ENCODE results near the gene TP53RK. TPM values are rescaled to one million over a fixed set of nuclear protein-coding genes. Genes with fewer than 3 reads are reported as not detected.

Gene TP53RK
- total RNA-seq, 2 donors from 2014 or later: 4.6 to 6.8 TPM

DNA sequence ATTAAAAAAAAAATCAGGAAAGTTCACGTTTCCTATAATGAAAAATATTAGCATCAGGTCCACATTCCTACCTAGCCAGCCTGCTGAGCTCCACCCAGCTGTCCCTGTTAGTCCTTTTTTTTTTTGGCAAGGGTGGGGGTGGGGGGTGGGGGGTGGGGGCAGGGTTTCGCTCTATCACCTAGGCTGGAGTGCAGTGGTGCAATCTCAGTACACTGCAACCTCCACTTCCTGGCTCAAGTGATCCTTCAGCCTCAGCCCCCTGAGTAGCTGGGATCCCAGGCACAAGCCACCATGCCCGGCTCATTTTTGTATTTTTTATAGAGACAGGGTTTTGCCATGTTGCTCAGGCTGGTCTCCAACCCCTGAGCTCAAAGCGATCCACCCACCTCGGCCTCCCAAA is 12.7 kb upstream of the TP53RK start:
- peaks cover 6% of the 10 kb centered on the region for H3K36me3 Mint-ChIP-seq (ENCODE audit: low read depth)
- DNase-seq (no peak), ATAC-seq (no peak)
- peaks cover 65% of the 10 kb centered on the region for H3K27me3 Mint-ChIP-seq
- peaks cover 6% of the 10 kb centered on the region for H3K9me3 ChIP-seq (ENCODE audit: control insufficient read depth, low read length, poor library complexity, severe bottlenecking)
- H3K27ac Mint-ChIP-seq: no peak overlapping the region
- H3K4me3 Mint-ChIP-seq: no peak overlapping the region
- H3K4me1 Mint-ChIP-seq: no peaks in the 10 kb centered on the region

- ATAC-seq (no peak), DNase-seq (no peak)
- Mint-ChIP-seq H3K27ac (no peak overlapping the region), H3K36me3 (ENCODE audit: low read depth) (peaks cover 6% of the 10 kb centered on the region), H3K4me3 (no peak overlapping the region), H3K27me3 (peaks cover 66% of the 10 kb centered on the region), H3K4me1 (no peaks in the 10 kb centered on the region)
- H3K9me3 ChIP-seq (ENCODE audit: control insufficient read depth, low read length, poor library complexity, severe bottlenecking): peaks cover 6% of the 10 kb centered on the region
These were observed 12.3 kb upstream of the TP53RK start for GRCh38 chr20:46701556-46701955.

- no peaks in the 10 kb centered on the region for H3K4me1 Mint-ChIP-seq
- no peak for DNase-seq
- no peak overlapping the region for H3K4me3 Mint-ChIP-seq
- peaks cover 3% of the 10 kb centered on the region for H3K9me3 ChIP-seq (ENCODE audit: control insufficient read depth, low read length, poor library complexity, severe bottlenecking)
- peaks cover 66% of the 10 kb centered on the region for H3K27me3 Mint-ChIP-seq
- no peak overlapping the region for H3K27ac Mint-ChIP-seq
- no peak for ATAC-seq
- peaks cover 6% of the 10 kb centered on the region for H3K36me3 Mint-ChIP-seq (ENCODE audit: low read depth)
These were observed 11.8 kb upstream of the TP53RK start for GRCh38 chr20:46701057-46701456.

GRCh38 chr20:46700481-46700880 is 11.2 kb upstream of the TP53RK start:
- H3K9me3 ChIP-seq (ENCODE audit: control insufficient read depth, low read length, poor library complexity, severe bottlenecking): peaks cover 3% of the 10 kb centered on the region
- H3K36me3 Mint-ChIP-seq (ENCODE audit: low read depth): peaks cover 6% of the 10 kb centered on the region
- no peak for ATAC-seq
- no peak overlapping the region for H3K27ac Mint-ChIP-seq
- H3K4me3 Mint-ChIP-seq: no peak overlapping the region
- no peak for DNase-seq
- peaks cover 64% of the 10 kb centered on the region for H3K27me3 Mint-ChIP-seq
- H3K4me1 Mint-ChIP-seq: no peaks in the 10 kb centered on the region

DNA sequence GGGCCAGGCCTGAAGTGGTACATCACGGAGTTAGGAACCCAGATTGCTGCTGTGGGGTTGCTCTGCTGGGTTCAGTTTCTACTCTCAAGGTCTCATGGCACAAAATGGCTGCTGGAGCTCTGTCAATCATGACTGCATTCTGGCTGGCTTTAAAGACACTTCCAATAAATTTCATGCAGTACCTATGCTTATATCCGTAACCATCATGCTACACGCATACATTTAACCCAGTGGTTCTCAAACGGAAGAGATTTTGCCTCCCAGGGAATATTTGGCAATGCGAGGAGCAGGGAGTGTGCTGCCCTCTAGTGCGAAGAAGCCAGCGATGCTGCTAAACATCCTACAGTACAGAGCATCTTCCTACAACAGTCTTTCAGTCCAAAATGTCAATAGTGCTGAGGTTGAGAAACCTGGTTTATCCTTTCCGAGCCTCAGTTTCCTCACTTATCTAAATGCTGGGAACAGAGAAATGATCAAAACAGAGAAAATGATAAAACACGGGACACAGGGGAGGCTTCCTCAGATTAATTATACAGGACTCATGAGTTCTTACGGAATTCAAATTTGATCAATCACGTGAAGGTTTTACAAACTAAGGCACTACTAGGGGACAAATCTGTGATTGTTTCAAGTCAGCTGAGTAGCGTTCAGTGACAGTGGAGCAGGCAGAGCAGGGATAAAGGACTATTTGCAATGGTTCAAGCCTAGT is 10.6 kb upstream of the TP53RK start:
- Mint-ChIP-seq H3K4me1 (no peaks in the 10 kb centered on the region), H3K27me3 (peaks cover 57% of the 10 kb centered on the region), H3K4me3 (no peak overlapping the region), H3K36me3 (ENCODE audit: low read depth) (peaks cover 6% of the 10 kb centered on the region), H3K27ac (no peak overlapping the region)
- peaks cover 3% of the 10 kb centered on the region for H3K9me3 ChIP-seq (ENCODE audit: control insufficient read depth, low read length, poor library complexity, severe bottlenecking)
- no peak for DNase-seq
- no peak for ATAC-seq

GRCh38 chr20:46698788-46699187 is 9.5 kb upstream of the TP53RK start:
- H3K27me3 Mint-ChIP-seq: peaks cover 47% of the 10 kb centered on the region
- no peak for DNase-seq
- H3K4me1 Mint-ChIP-seq: peaks cover 3% of the 10 kb centered on the region
- no peaks in the 10 kb centered on the region for H3K36me3 Mint-ChIP-seq (ENCODE audit: low read depth)
- H3K4me3 Mint-ChIP-seq: no peak overlapping the region
- peaks cover 3% of the 10 kb centered on the region for H3K9me3 ChIP-seq (ENCODE audit: control insufficient read depth, low read length, poor library complexity, severe bottlenecking)
- no peak for ATAC-seq
- no peak overlapping the region for H3K27ac Mint-ChIP-seq

DNA sequence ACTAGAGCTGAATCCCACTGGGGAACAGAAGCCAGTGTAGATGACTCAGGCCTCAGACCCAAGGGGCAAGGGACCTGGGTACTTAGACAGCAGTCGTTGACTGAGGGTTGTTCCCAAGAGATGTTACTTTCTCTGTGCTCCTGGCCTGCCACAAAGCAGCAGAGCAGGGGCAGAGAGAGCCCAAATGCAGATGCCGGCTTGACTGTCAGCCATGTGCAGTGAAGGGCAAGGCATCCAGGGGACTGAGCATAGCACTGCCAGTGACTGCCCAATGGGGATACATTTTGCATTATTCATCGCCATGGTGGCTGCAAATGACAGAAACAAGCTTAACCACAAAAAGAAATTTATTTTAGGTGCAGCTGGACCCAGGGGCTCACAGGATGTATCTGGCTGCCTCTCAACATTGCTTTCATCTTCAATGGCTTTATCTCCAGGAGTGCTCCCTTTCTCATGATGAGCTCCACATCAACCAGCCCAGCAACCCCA is 7.6 kb upstream of the TP53RK start:
- H3K27me3 Mint-ChIP-seq: peaks cover 37% of the 10 kb centered on the region

DNA sequence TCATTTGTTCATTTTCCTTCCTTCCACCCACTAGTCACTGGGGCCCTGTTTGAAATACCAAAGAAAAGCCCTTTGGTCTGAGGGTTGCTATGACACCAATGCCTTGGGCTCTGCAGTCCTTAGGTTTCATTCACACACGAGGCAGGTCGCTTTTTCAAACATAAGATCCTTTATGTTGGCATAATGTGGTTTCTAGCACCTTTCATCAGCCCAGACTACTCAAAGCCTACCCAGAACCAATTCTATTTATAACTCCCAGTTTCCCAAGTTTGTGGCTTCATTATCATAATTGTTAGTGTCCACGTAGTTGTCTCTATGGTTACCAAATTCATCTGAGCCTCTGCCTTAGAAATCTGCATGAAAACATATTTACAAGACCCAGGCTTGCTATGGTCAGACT is 6.6 kb upstream of the TP53RK start:
- no peak for ATAC-seq

More for the DNA sequence above, 7.6 kb upstream of the TP53RK start:
- DNase-seq (no peak), ATAC-seq (no peak)
- Mint-ChIP-seq H3K4me1 (peaks cover 3% of the 10 kb centered on the region), H3K4me3 (no peak overlapping the region), H3K36me3 (ENCODE audit: low read depth) (no peaks in the 10 kb centered on the region), H3K27ac (no peak overlapping the region)
- H3K9me3 ChIP-seq (ENCODE audit: control insufficient read depth, low read length, poor library complexity, severe bottlenecking): peaks cover 3% of the 10 kb centered on the region

DNA sequence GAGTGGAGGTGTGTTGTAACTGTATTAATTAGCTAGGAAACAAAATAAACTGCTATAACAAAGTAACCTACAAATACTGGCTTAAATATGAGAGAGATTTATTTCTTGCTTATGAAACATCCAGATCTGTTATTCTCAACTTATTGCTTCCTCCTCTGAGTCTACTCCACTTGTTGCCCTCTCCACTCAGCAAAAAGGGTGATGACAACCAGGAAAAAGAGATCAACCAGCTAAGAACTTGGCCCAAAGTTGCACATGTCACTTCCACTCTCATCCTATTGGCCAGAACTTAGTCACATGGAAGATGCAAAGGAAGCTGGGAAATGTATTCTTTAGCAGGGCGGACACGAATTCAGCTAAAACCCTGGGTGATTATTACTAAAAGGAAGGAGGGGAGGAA is 5.2 kb upstream of the TP53RK start:
- H3K27me3 Mint-ChIP-seq: peaks cover 19% of the 10 kb centered on the region
- H3K9me3 ChIP-seq (ENCODE audit: control insufficient read depth, low read length, poor library complexity, severe bottlenecking): peaks cover under 1% of the 10 kb centered on the region
- no peak overlapping the region for H3K4me3 Mint-ChIP-seq
- no peak overlapping the region for H3K27ac Mint-ChIP-seq
- H3K36me3 Mint-ChIP-seq (ENCODE audit: low read depth): peaks cover 1% of the 10 kb centered on the region
- ATAC-seq (peak; percentile 25), DNase-seq (no peak)
- peaks cover 8% of the 10 kb centered on the region for H3K4me1 Mint-ChIP-seq

More for the DNA sequence above, 6.6 kb upstream of the TP53RK start:
- no peak overlapping the region for H3K4me3 Mint-ChIP-seq
- H3K36me3 Mint-ChIP-seq (ENCODE audit: low read depth): no peaks in the 10 kb centered on the region
- H3K4me1 Mint-ChIP-seq: peaks cover 3% of the 10 kb centered on the region
- peaks cover 32% of the 10 kb centered on the region for H3K27me3 Mint-ChIP-seq
- no peak for DNase-seq
- no peak overlapping the region for H3K27ac Mint-ChIP-seq
- H3K9me3 ChIP-seq (ENCODE audit: control insufficient read depth, low read length, poor library complexity, severe bottlenecking): peaks cover 3% of the 10 kb centered on the region

- H3K27ac Mint-ChIP-seq: no peak overlapping the region
- no peaks in the 10 kb centered on the region for H3K27me3 Mint-ChIP-seq
- no peaks in the 10 kb centered on the region for H3K9me3 ChIP-seq (ENCODE audit: control insufficient read depth, low read length, poor library complexity, severe bottlenecking)
- ATAC-seq (no peak), DNase-seq (no peak)
- H3K36me3 Mint-ChIP-seq (ENCODE audit: low read depth): peaks cover 3% of the 10 kb centered on the region
- peaks cover 27% of the 10 kb centered on the region for H3K4me1 Mint-ChIP-seq
- no peak overlapping the region for H3K4me3 Mint-ChIP-seq
These were observed 2.0 kb upstream of the TP53RK start for GRCh38 chr20:46691196-46691595.

DNA sequence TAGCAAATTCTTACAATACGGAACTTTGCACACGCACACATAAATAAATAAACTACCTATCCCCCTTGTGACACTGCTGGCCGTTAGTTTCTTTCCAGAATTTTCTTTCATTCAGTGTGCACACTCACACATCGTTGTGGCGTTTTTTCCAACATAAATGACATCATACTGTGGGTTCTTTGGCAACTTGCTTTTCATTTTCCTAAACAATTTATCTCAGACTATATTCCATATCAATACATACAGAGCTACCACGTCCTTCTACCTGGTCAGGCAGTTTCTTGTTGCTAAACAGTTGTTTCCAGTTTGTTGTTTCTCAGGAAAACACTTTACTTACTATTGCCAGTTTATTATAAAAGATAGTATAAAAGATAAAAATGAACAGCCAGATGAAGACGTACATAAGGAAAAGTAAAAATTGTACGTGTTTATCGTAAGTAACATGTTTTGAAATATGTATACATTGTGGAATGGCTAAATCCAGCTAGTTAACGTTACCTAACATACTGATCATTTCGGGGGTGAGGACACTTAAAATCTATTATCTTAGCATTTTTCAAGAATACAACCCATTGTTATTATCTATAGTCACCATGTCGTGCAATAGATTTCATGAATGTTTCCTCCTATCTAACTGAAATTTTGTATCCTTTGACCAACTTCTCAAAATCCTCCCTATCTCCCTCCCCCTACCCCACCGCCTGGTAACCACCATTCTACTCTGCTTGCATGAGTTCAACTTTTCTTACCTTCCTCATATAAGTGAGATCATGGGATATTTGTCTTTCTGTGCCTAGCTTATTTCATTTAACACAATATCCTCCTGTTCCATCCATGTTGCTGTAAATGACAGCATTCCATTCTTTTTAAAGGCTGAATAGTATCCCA is 1.2 kb upstream of the TP53RK start:
- Mint-ChIP-seq H3K27ac (peak overlapping the region; percentile 93), H3K4me3 (no peak overlapping the region), H3K27me3 (no peaks in the 10 kb centered on the region), H3K36me3 (ENCODE audit: low read depth) (peaks cover 3% of the 10 kb centered on the region), H3K4me1 (peaks cover 33% of the 10 kb centered on the region)
- DNase-seq (no peak), ATAC-seq (no peak)
- H3K9me3 ChIP-seq (ENCODE audit: control insufficient read depth, low read length, poor library complexity, severe bottlenecking): no peaks in the 10 kb centered on the region

DNA sequence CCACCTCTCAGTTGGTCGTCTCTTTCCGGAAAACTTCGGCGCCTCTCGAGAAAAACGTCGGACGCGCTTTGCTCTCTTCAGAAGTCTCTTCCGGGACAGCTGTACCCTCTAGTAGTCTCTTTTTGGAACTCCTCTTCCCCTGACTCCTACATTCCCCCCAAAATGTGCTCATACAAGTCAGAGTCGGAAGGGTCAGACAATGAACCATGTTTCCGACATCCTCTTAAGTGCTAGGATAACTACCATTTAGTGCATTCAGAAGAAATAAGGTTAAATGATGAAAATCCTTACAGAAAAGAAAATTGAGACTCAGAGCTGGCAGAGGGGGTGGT is 476 bp upstream of the TP53RK start:
- no peaks in the 10 kb centered on the region for H3K9me3 ChIP-seq (ENCODE audit: control insufficient read depth, low read length, poor library complexity, severe bottlenecking)
- peaks cover 5% of the 10 kb centered on the region for H3K36me3 Mint-ChIP-seq (ENCODE audit: low read depth)
- H3K4me3 Mint-ChIP-seq: peak overlapping the region; percentile 99
- peak overlapping the region; percentile 93 for H3K27ac Mint-ChIP-seq
- ATAC-seq: no peak
- peaks cover 36% of the 10 kb centered on the region for H3K4me1 Mint-ChIP-seq
- no peaks in the 10 kb centered on the region for H3K27me3 Mint-ChIP-seq
- no peak for DNase-seq

- H3K9me3 ChIP-seq (ENCODE audit: control insufficient read depth, low read length, poor library complexity, severe bottlenecking): no peaks in the 10 kb centered on the region
- Mint-ChIP-seq H3K4me1 (peaks cover 39% of the 10 kb centered on the region), H3K27ac (peak overlapping the region; percentile 93), H3K27me3 (no peaks in the 10 kb centered on the region), H3K36me3 (ENCODE audit: low read depth) (peaks cover 12% of the 10 kb centered on the region), H3K4me3 (peak overlapping the region; percentile 99)
- ATAC-seq (no peak), DNase-seq (no peak)
These were observed 828 bp downstream of the TP53RK start for GRCh38 chr20:46688151-46689081.
